Activated naive CD8-positive, alpha-beta T cell treated with anti-CD3 and anti-CD28 coated beads, Interleukin-2, amount 10 ng/mL, durations not matched to agents 7 days and 5 days (primary cell): ENCODE results near the gene POLA2. TPM values are rescaled to one million over a fixed set of nuclear protein-coding genes. Genes with fewer than 3 reads are reported as not detected.

Source experiments
- ATAC-seq: fragments of 150-1000 bp; cut with Tn5 transposase; one replicate; pipeline ENCODE4 v1.10.0; 2021; ENCODE audit warnings: low read depth, moderate library complexity
- POLR2A ChIA-PET: fragments of 350-600 bp; sonication (Branson Sonifier 250); formaldehyde crosslinking; loops from one replicate; lab custom pipeline; 2021; ENCODE audit warnings: antibody characterized with exemption; lab: Charles Lee
- DNase-seq: peaks from one replicate; pipeline ENCODE4 v3.0.0; 2021
- H3K27ac Mint-ChIP-seq: one replicate; pipeline ENCODE4 v1.8.0; 2022; ENCODE audit warnings: mild to moderate bottlenecking, mixed read lengths
- H3K27me3 Mint-ChIP-seq: one replicate; pipeline ENCODE4 v1.8.0; 2022; ENCODE audit warnings: mild to moderate bottlenecking, moderate library complexity, mixed read lengths
- H3K36me3 Mint-ChIP-seq: one replicate; pipeline ENCODE4 v1.8.0; 2021; ENCODE audit warnings: mild to moderate bottlenecking, mixed read lengths
- H3K4me1 Mint-ChIP-seq: one replicate; pipeline ENCODE4 v1.8.0; 2021; ENCODE audit warnings: mixed read lengths
- H3K4me3 Mint-ChIP-seq: one replicate; pipeline ENCODE4 v1.8.0; 2022; ENCODE audit warnings: mild to moderate bottlenecking, moderate library complexity, mixed read lengths
- H3K9me3 Mint-ChIP-seq: one replicate; pipeline ENCODE4 v1.8.0; 2021; ENCODE audit warnings: mixed read lengths
- total RNA-seq, 2 experiments: library from RNA; stranded (reverse); gene quantifications; one replicate each; pipeline ENCODE4 v1.2.3, GENCODE V29; 2021

Gene POLA2
- total RNA-seq, 2 experiments from 2014 or later, result 57.3 to 62.2 TPM

DNA sequence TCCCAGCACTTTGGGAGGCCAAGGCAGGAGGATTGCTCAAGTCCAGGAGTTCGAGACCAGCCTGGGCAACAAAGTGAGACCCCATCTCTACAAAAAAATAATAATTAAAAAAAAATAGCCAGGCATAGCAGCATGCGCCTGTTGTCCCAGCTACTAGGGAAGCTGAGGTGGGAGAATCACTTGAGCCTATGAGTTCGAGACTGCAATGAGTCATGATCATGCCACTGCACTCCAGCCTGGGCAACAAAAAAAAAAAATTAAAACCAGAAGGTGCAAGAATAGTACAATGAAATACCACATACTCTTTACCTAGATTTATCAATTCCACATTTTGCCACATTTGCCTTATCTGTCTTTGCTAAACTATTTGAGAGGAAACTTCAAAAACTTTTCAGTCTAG lies 80.1 kb downstream of the POLA2 start:
- Mint-ChIP-seq H3K27ac (no peak overlapping the region), H3K9me3 (no peaks in the 10 kb centered on the region), H3K27me3 (no peaks in the 10 kb centered on the region), H3K36me3 (peaks cover 25% of the 10 kb centered on the region), H3K4me3 (no peak overlapping the region), H3K4me1 (peaks cover 14% of the 10 kb centered on the region)
- POLR2A ChIA-PET, result no interaction called here
- ATAC-seq (no peak), DNase-seq (no peak)

Other genes starting within 250 kb of the POLA2 start
- gene ARL2, start 247.8 kb upstream of the POLA2 start, total RNA-seq, result 10 to 100 TPM; 69.5 to 70.2 TPM
- gene SNX15, start 234.5 kb upstream of the POLA2 start, total RNA-seq, result 10 to 100 TPM; 22.4 to 28.3 TPM
- gene SAC3D1, start 220.8 kb upstream of the POLA2 start, total RNA-seq, result 10 to 100 TPM; 24.2 to 25.8 TPM
- 10 to 100 TPM; 19.8 to 22.3 TPM for gene NAALADL1, start 203.4 kb upstream of the POLA2 start, total RNA-seq
- gene CDCA5, start 177.9 kb upstream of the POLA2 start, total RNA-seq, result 10 to 100 TPM; 85.5 to 95.7 TPM
- 10 to 100 TPM; 37.3 to 41.2 TPM for gene ZFPL1, start 177.7 kb upstream of the POLA2 start, total RNA-seq
- 100 to 1,000 TPM; 130 to 138 TPM for gene VPS51, start 165.7 kb upstream of the POLA2 start, total RNA-seq
- gene TM7SF2, start 150.1 kb upstream of the POLA2 start, total RNA-seq, result 10 to 100 TPM; 26.1 to 26.2 TPM
- 10 to 100 TPM; 11.1 to 11.9 TPM for gene ZNHIT2, start 144.3 kb upstream of the POLA2 start, total RNA-seq
- 1,000 to 10,000 TPM; 1,110 to 1,162 TPM for gene FAU, start 139.8 kb upstream of the POLA2 start, total RNA-seq
- 10 to 100 TPM; 50.7 to 53.6 TPM for gene MRPL49, start 139.6 kb upstream of the POLA2 start, total RNA-seq
- gene SYVN1, start 127.4 kb upstream of the POLA2 start, total RNA-seq, result 10 to 100 TPM; 43.4 to 45.1 TPM
- not detected for gene SPDYC, start 91.7 kb upstream of the POLA2 start, total RNA-seq
- gene CAPN1, start 80.0 kb upstream of the POLA2 start, total RNA-seq, result 100 to 1,000 TPM; 164 to 174 TPM
- 1 to 10 TPM in 1 of 2 experiments, under 1 TPM in 1; 0.51 to 1.7 TPM for gene CDC42EP2, start 52.9 kb downstream of the POLA2 start, total RNA-seq
- 10 to 100 TPM; 80.2 to 82.7 TPM for gene DPF2, start 71.9 kb downstream of the POLA2 start, total RNA-seq
- gene TIGD3, start 92.8 kb downstream of the POLA2 start, total RNA-seq, result 1 to 10 TPM in 1 of 2 experiments, under 1 TPM in 1; 0.97 to 1.2 TPM
- 10 to 100 TPM; 25.5 to 29.6 TPM for gene SLC25A45, start 120.7 kb downstream of the POLA2 start, total RNA-seq
- 10 to 100 TPM; 51.5 to 55.4 TPM for gene FRMD8, start 124.7 kb downstream of the POLA2 start, total RNA-seq
- gene NEAT1, start 160.8 kb downstream of the POLA2 start, total RNA-seq, result 100 to 1,000 TPM; 402 to 407 TPM
- over 10,000 TPM; 13,719 to 14,448 TPM for gene MALAT1, start 237.1 kb downstream of the POLA2 start, total RNA-seq